Trophoblast cell (in vitro differentiated cells and primary cell): ENCODE results near the gene P2RY6.

ENCODE experiments used
- DNase-seq, 2 donors: peaks; one replicate each; pipeline ENCODE4 v3.0.0-alpha.2; 2016
- H2AFZ ChIP-seq: 2 replicates; pipeline ENCODE4 v1.6.1; 2013; ENCODE audit warnings: low read length, moderate library complexity, mild to moderate bottlenecking; ENCODE audit not compliant: insufficient read depth, poor library complexity
- H2AK5ac ChIP-seq: 2 replicates; pipeline ENCODE4 v1.6.1; 2013; ENCODE audit warnings: mild to moderate bottlenecking, low read length
- H2BK120ac ChIP-seq: 2 replicates; pipeline ENCODE4 v1.6.1; 2013; ENCODE audit warnings: low read length, mild to moderate bottlenecking, moderate library complexity; ENCODE audit not compliant: insufficient read depth, poor library complexity
- H2BK12ac ChIP-seq: 2 replicates; pipeline ENCODE4 v1.6.1; 2013; ENCODE audit warnings: mild to moderate bottlenecking, low read length, moderate library complexity
- H2BK5ac ChIP-seq: 2 replicates; pipeline ENCODE4 v1.6.1; 2013; ENCODE audit warnings: low read length, low read depth, moderate library complexity, mild to moderate bottlenecking; ENCODE audit not compliant: poor library complexity
- H3K14ac ChIP-seq: 2 replicates; pipeline ENCODE4 v1.6.1; 2013; ENCODE audit warnings: mild to moderate bottlenecking, low read length
- H3K18ac ChIP-seq: 2 replicates; pipeline ENCODE4 v1.6.1; 2013; ENCODE audit warnings: mild to moderate bottlenecking, low read length
- H3K23ac ChIP-seq: 2 replicates; pipeline ENCODE4 v1.6.1; 2013; ENCODE audit warnings: low read length
- H3K27ac ChIP-seq: 2 replicates; pipeline ENCODE4 v1.5.1; 2013; ENCODE audit warnings: low read depth, mild to moderate bottlenecking, inconsistent platforms, low read length, moderate library complexity
- H3K27me3 ChIP-seq: 2 replicates; pipeline ENCODE4 v1.6.1; 2013; ENCODE audit warnings: inconsistent platforms, mild to moderate bottlenecking, low read length, moderate library complexity; ENCODE audit not compliant: insufficient read depth
- H3K36me3 ChIP-seq, 2 experiments: 1 replicate in 1 of 2; 2 replicates in 1 of 2; pipeline ENCODE4 v1.6.1; 2013; ENCODE audit warnings: low read length in 2 of 2, mild to moderate bottlenecking in 2 of 2, moderate library complexity in 1 of 2; ENCODE audit not compliant: insufficient read depth in 2 of 2, control insufficient read depth in 1 of 2
- H3K4ac ChIP-seq: 2 replicates; pipeline ENCODE4 v1.6.1; 2013; ENCODE audit warnings: low read depth, mild to moderate bottlenecking, low read length, moderate library complexity
- H3K4me1 ChIP-seq, 2 experiments: 1 replicate in 1 of 2; 2 replicates in 1 of 2; pipeline ENCODE4 v1.6.1; 2013; ENCODE audit warnings: low read length in 2 of 2, mild to moderate bottlenecking in 2 of 2, moderate library complexity in 1 of 2; ENCODE audit not compliant: insufficient read depth in 2 of 2, control insufficient read depth in 1 of 2
- H3K4me2 ChIP-seq: 2 replicates; pipeline ENCODE4 v1.6.1; 2013; ENCODE audit warnings: inconsistent platforms, mild to moderate bottlenecking, low read length, moderate library complexity
- H3K4me3 ChIP-seq: 2 replicates; pipeline ENCODE4 v1.5.1; 2013; ENCODE audit warnings: mild to moderate bottlenecking, low read depth, low read length, inconsistent platforms
- H3K79me1 ChIP-seq: one replicate; pipeline ENCODE4 v1.6.1; 2013; ENCODE audit warnings: low read length
- H3K79me2 ChIP-seq: 2 replicates; pipeline ENCODE4 v1.6.1; 2013; ENCODE audit warnings: low read length, mild to moderate bottlenecking; ENCODE audit not compliant: control insufficient read depth, insufficient read depth, poor library complexity
- H3K9ac ChIP-seq: 2 replicates; pipeline ENCODE4 v1.6.1; 2013; ENCODE audit warnings: mild to moderate bottlenecking, low read length
- H3K9me3 ChIP-seq: 2 replicates; pipeline ENCODE4 v1.6.1; 2013; ENCODE audit warnings: low read depth, mild to moderate bottlenecking, control low read depth, inconsistent platforms, low read length; ENCODE audit not compliant: insufficient read depth
- H4K12ac ChIP-seq: 2 replicates; pipeline ENCODE4 v1.6.1; 2013; ENCODE audit warnings: low read depth, mild to moderate bottlenecking, low read length, moderate library complexity
- H4K8ac ChIP-seq: 2 replicates; pipeline ENCODE4 v1.6.1; 2013; ENCODE audit warnings: low read depth, mild to moderate bottlenecking, low read length, moderate library complexity
- H4K91ac ChIP-seq: one replicate; pipeline ENCODE4 v1.6.1; 2013; ENCODE audit warnings: low read depth, mild to moderate bottlenecking, low read length, moderate library complexity
- WGBS: extraction: QIAGEN DNeasy Blood & Tissue Kit; methylation state at CpG from one replicate; pipeline ENCODE4 v1.1.7; 2013; ENCODE audit warnings: missing lambda C conversion rate; ENCODE audit not compliant: insufficient read length, insufficient coverage; ENCODE audit errors: extremely low coverage; 5-methylcytosine and 5-hydroxymethylcytosine counted together

P2RY6 gene

GRCh38 chr11:73244589-73245240 is 27.4 kb upstream of the P2RY6 start:
- H2AK5ac ChIP-seq, result no peak overlapping the region
- no peak overlapping the region for H3K23ac ChIP-seq
- H3K4me3 ChIP-seq, result no peak overlapping the region
- H3K4me2 ChIP-seq, result no peak overlapping the region
- peak overlapping the region; percentile 41 for H2BK120ac ChIP-seq
- H3K27me3 ChIP-seq, result no peaks in the 10 kb centered on the region
- no peak overlapping the region for H3K9ac ChIP-seq
- peak overlapping the region; percentile 2 for H3K18ac ChIP-seq
- no peak overlapping the region for H2AFZ ChIP-seq
- H4K8ac ChIP-seq, result no peak overlapping the region
- H2BK5ac ChIP-seq, result no peak overlapping the region
- H3K27ac ChIP-seq, result peak overlapping the region; percentile 22
- DNase-seq, result no peak
- no peaks in the 10 kb centered on the region for H3K36me3 ChIP-seq
- peaks cover 12% of the 10 kb centered on the region for H3K79me1 ChIP-seq
- no CpG with 5 or more reads among the region's 4 CpGs for WGBS
- H3K79me2 ChIP-seq, result no peaks in the 10 kb centered on the region
- H3K14ac ChIP-seq, result peak overlapping the region; percentile 22
- H3K4me1 ChIP-seq, result peaks cover 24 to 36% of the 10 kb centered on the region in 2 experiments
- no peak overlapping the region for H3K4ac ChIP-seq
- H3K9me3 ChIP-seq, result no peaks in the 10 kb centered on the region
- H4K91ac ChIP-seq, result peak overlapping the region; percentile 21
- H2BK12ac ChIP-seq, result peak overlapping the region; percentile 47
- H4K12ac ChIP-seq, result no peak overlapping the region

- Histone ChIP-seq H3K4me2 (no peak overlapping the region), H2BK5ac (no peak overlapping the region), H3K23ac (no peak overlapping the region), H2BK12ac (no peak overlapping the region), H3K4me3 (no peak overlapping the region), H3K79me1 (peaks cover 15% of the 10 kb centered on the region), H3K9ac (no peak overlapping the region), H2BK120ac (peak overlapping the region; percentile 13), H4K91ac (peak overlapping the region; percentile 22), H3K9me3 (no peaks in the 10 kb centered on the region), H3K4me1 (peaks cover 21 to 35% of the 10 kb centered on the region in 2 experiments), H3K18ac (no peak overlapping the region), H3K4ac (no peak overlapping the region), H3K79me2 (no peaks in the 10 kb centered on the region), H3K36me3 (no peaks in the 10 kb centered on the region), H3K27ac (no peak overlapping the region), H3K14ac (no peak overlapping the region), H3K27me3 (no peaks in the 10 kb centered on the region), H2AFZ (no peak overlapping the region), H4K8ac (no peak overlapping the region), H4K12ac (no peak overlapping the region), H2AK5ac (peak overlapping the region; percentile 6)
- no CpG with 5 or more reads among the region's 6 CpGs for WGBS
- DNase-seq, result peak in 1 of 2 donors; percentile 8
These were observed 26.7 kb upstream of the P2RY6 start for GRCh38 chr11:73245461-73245860.

- Histone ChIP-seq H2BK5ac (no peak overlapping the region), H4K8ac (no peak overlapping the region), H3K4me3 (no peak overlapping the region), H2AK5ac (no peak overlapping the region), H2AFZ (no peak overlapping the region), H2BK120ac (no peak overlapping the region), H2BK12ac (no peak overlapping the region), H3K27ac (no peak overlapping the region), H3K14ac (no peak overlapping the region), H3K36me3 (no peaks in the 10 kb centered on the region), H3K4me1 (peaks cover 23 to 36% of the 10 kb centered on the region in 2 experiments), H3K79me2 (no peaks in the 10 kb centered on the region), H3K4me2 (no peak overlapping the region), H3K23ac (no peak overlapping the region), H4K12ac (no peak overlapping the region), H3K79me1 (peaks cover 17% of the 10 kb centered on the region), H4K91ac (no peak overlapping the region), H3K9me3 (no peaks in the 10 kb centered on the region), H3K18ac (no peak overlapping the region), H3K9ac (no peak overlapping the region), H3K27me3 (no peaks in the 10 kb centered on the region), H3K4ac (no peak overlapping the region)
- no CpG with 5 or more reads among the region's 2 CpGs for WGBS
- DNase-seq, result no peak
These were observed 25.8 kb upstream of the P2RY6 start for GRCh38 chr11:73246303-73246702.

- no peak overlapping the region for H2BK120ac ChIP-seq
- H3K14ac ChIP-seq, result no peak overlapping the region
- H3K23ac ChIP-seq, result no peak overlapping the region
- H3K79me2 ChIP-seq, result no peaks in the 10 kb centered on the region
- H3K9ac ChIP-seq, result no peak overlapping the region
- no peak for DNase-seq
- no peak overlapping the region for H3K4ac ChIP-seq
- no peak overlapping the region for H4K8ac ChIP-seq
- H3K27ac ChIP-seq, result peak overlapping the region; percentile 70
- H4K91ac ChIP-seq, result no peak overlapping the region
- no peak overlapping the region for H2AFZ ChIP-seq
- H3K18ac ChIP-seq, result no peak overlapping the region
- H3K36me3 ChIP-seq, result no peaks in the 10 kb centered on the region
- no peak overlapping the region for H2BK12ac ChIP-seq
- no CpG with 5 or more reads among the region's 3 CpGs for WGBS
- peaks cover 23 to 28% of the 10 kb centered on the region in 2 experiments for H3K4me1 ChIP-seq
- peak overlapping the region; percentile 15 for H2BK5ac ChIP-seq
- no peak overlapping the region for H2AK5ac ChIP-seq
- peaks cover 10% of the 10 kb centered on the region for H3K79me1 ChIP-seq
- H3K9me3 ChIP-seq, result no peaks in the 10 kb centered on the region
- H4K12ac ChIP-seq, result no peak overlapping the region
- no peak overlapping the region for H3K4me3 ChIP-seq
- no peak overlapping the region for H3K4me2 ChIP-seq
- no peaks in the 10 kb centered on the region for H3K27me3 ChIP-seq
These were observed 23.5 kb upstream of the P2RY6 start for GRCh38 chr11:73248526-73249185.
